Psoas muscle (tissue), 8 donors: ENCODE data around the gene SLC8A2. TPM values are rescaled to one million over a fixed set of nuclear protein-coding genes. Genes with fewer than 3 reads are reported as not detected.

Source experiments
- ATAC-seq, 4 donors: fragments of 200-7000 bp; cut with Tn5 transposase; one replicate each; pipeline ENCODE4 v1.9.1; 2020; ENCODE audit warnings: moderate library complexity in 3 of 4, mild to moderate bottlenecking in 2 of 4
- DNase-seq, 2 donors: peaks; one replicate each; pipeline ENCODE4 v3.0.0-alpha.2; 2020
- H3K27ac ChIP-seq: fragments of 200-600 bp; one replicate; pipeline ENCODE4 v1.8.0; 2022
- H3K27me3 ChIP-seq, 3 donors: fragments of 200-600 bp in 1 of 3; one replicate each; pipeline versions ENCODE4 v1.6.1 to v1.8.0; 2013 to 2022; ENCODE audit warnings: low read length in 2 of 3, mild to moderate bottlenecking in 2 of 3, moderate library complexity in 1 of 3; ENCODE audit not compliant: insufficient read depth in 3 of 3
- H3K36me3 ChIP-seq, 2 donors: fragments of 200-600 bp in 1 of 2; one replicate each; pipeline versions ENCODE4 v1.6.1 to v1.8.0; 2013 to 2022; ENCODE audit warnings: low read depth in 1 of 2, mild to moderate bottlenecking in 1 of 2, moderate library complexity in 1 of 2; ENCODE audit not compliant: insufficient read depth in 1 of 2
- H3K4me1 ChIP-seq: fragments of 200-600 bp; one replicate; pipeline ENCODE4 v1.8.0; 2022
- H3K4me3 ChIP-seq: fragments of 200-600 bp; one replicate; pipeline ENCODE4 v1.8.0; 2022; ENCODE audit warnings: mild to moderate bottlenecking
- H3K9me3 ChIP-seq: fragments of 200-600 bp; one replicate; pipeline ENCODE4 v1.8.0; 2022
- WGBS, 3 donors: extraction: QIAGEN DNeasy Blood & Tissue Kit; methylation state at CpG; one replicate each; pipeline versions ENCODE4 v1.1.6 to v1.1.7; 2013; 5-methylcytosine and 5-hydroxymethylcytosine counted together
- intact Hi-C, 2 donors: fragments of 100-400 bp; cut with DNase I; formaldehyde crosslinking; loops; one replicate each; pipeline versions ENCODE4 v1.11.0 to v1.14.2; 2022
- polyA plus RNA-seq, 3 donors: library from polyadenylated mRNA; stranded (reverse); fragments of 200-250 nt; gene quantifications; one replicate each; pipeline ENCODE4 v1.2.3, GENCODE V29; 2013
- total RNA-seq, 4 donors: library from RNA; stranded (reverse); fragmentation: NEBNext Ultra II Directional in 2 of 4; extraction: Animal tissue kit (Norgen Biotek cat#: 25700) in 2 of 4; gene quantifications; one replicate each; pipeline versions ENCODE4 v1.2.1 to v1.2.4, GENCODE V29; 2021 to 2023
- TF ChIP-seq, protein P1 (sequence below): fragments of 200-600 bp; IDR thresholded peaks from one replicate; pipeline ENCODE4 v1.8.0; 2022; ENCODE audit warnings: antibody characterized with exemption
- donor health status: healthy with polysubstance abuse.
- donor health status: DM: no; HTN: no; CAD: no; lungs with moderate emphysema.
- donor health status: Bipolar disorder and iron deficiency.
- donor health status: healthy.
- donor health status: DM: yes; HTN: yes; CAD: no.
- donor health status: DM: no; HTN: no; CAD: no.
- donor health status: DM: no; HTN: no; CAD: no.
- donor health status: DM: yes; HTN: yes; CAD: no.

The SLC8A2 gene
- total and polyA plus RNA-seq, 7 donors = 0.12 to 0.54 (median 0.19) TPM; not detected in 1

DNA sequence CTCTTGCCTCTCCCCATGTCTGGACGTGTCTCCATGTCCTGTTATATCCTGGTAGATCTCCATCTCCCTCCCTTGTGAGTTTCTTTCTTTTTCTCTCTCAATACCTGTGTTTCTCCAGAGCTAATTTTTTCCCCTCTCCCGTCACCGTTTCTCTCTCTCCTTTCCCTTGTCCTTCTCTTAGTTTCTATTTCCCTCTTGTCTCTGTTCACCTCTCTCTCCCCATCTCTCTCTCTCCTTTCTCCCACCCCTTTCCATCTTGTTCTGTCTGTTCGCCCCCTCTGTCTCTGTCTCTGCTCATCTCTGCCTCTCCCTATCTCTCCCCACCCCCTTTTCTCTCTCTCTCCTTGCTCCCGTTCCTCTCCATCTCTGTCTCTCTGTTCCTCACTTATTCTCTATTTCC, 13.0 kb downstream of the SLC8A2 start:
- H3K27me3 ChIP-seq = peaks cover 0 to 73% (median 27%) of the 10 kb centered on the region in 3 donors
- intact Hi-C loops = no loop called here
- DNase-seq (no peak), ATAC-seq (no peak)
- 23 to 28% (median 24%) methylated on average over 5 of the region's 5 CpGs for WGBS, 3 donors
- H3K4me3 ChIP-seq = no peak overlapping the region
- no peak overlapping the region for H3K27ac ChIP-seq
- peaks cover 8% of the 10 kb centered on the region for H3K9me3 ChIP-seq
- TF ChIP-seq, protein P1, sequence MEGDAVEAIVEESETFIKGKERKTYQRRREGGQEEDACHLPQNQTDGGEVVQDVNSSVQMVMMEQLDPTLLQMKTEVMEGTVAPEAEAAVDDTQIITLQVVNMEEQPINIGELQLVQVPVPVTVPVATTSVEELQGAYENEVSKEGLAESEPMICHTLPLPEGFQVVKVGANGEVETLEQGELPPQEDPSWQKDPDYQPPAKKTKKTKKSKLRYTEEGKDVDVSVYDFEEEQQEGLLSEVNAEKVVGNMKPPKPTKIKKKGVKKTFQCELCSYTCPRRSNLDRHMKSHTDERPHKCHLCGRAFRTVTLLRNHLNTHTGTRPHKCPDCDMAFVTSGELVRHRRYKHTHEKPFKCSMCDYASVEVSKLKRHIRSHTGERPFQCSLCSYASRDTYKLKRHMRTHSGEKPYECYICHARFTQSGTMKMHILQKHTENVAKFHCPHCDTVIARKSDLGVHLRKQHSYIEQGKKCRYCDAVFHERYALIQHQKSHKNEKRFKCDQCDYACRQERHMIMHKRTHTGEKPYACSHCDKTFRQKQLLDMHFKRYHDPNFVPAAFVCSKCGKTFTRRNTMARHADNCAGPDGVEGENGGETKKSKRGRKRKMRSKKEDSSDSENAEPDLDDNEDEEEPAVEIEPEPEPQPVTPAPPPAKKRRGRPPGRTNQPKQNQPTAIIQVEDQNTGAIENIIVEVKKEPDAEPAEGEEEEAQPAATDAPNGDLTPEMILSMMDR = no peak
- no peaks in the 10 kb centered on the region for H3K36me3 ChIP-seq
- no peaks in the 10 kb centered on the region for H3K4me1 ChIP-seq

DNA sequence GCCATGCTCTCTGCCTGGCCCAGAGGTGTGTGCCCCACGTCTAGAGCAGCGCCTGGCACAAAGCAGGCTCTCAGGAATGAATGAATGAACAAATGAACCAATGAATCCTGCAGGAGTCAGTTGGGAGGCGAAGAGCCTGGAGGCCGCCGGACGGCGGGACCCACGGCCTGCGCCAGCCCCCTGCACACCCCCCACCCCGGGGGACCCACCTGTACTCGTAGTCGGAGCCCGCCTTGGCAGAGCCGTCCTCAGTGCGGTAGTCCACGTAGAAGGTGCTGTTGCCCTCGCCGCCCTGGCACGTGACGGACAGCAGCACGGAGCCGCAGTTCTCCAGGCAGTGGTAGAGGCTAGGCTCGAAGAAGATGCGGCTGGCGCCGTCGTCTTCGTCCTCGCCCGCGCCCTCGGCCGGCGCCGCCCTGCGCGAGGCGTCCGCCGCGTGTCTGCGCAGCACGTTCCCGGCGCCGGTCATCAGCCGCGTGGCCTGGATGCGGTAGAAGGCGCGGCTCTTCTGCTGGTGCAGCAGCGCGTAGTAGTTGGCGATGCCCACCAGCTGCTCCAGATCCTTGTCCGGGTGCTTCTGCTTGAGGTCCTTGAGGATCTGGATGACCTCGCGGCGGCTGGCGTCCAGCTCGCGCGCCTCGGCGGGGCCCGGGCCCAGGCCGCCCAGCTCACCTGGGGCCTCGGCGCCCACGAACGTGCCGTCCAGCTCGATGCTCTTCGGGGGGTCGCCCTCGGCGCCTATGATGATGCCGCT, 14.8 kb downstream of the SLC8A2 start:
- WGBS, 3 donors = 21 to 27% (median 22%) methylated on average over 66 to 77 of the region's 77 CpGs
- H3K4me3 ChIP-seq = no peak overlapping the region
- intact Hi-C loops = no loop called here
- no peak for ATAC-seq
- no peak overlapping the region for H3K27ac ChIP-seq
- TF ChIP-seq, protein P1 = no peak
- DNase-seq = peak in 1 of 2 donors; percentile 46
- H3K4me1 ChIP-seq = no peaks in the 10 kb centered on the region
- peaks cover 8% of the 10 kb centered on the region for H3K9me3 ChIP-seq
- H3K36me3 ChIP-seq = no peaks in the 10 kb centered on the region
- H3K27me3 ChIP-seq = peaks cover 0 to 73% (median 29%) of the 10 kb centered on the region in 3 donors

DNA sequence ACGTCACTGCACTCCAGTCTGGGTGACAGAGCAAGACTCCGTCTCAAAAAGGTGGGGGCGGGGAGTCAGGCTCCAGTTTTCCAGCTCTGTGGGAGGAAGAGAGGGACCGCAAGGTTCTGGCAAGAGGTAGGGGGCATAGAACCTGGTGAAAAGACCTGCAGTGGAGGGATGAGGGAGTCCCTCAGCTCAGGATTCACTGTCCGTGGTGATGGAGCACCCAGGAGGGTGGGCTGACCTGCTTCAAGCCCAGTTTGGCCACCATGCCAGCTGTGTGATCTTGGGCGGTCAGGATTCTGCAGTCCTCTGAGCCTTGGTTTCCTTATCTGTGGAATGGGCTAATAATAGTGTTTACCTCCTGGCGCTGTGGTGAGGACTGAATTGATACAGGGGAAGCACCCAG, 21.2 kb downstream of the SLC8A2 start:
- DNase-seq (no peak), ATAC-seq (no peak)
- H3K4me3 ChIP-seq = no peak overlapping the region
- intact Hi-C loops = no loop called here
- H3K36me3 ChIP-seq = no peaks in the 10 kb centered on the region
- no peaks in the 10 kb centered on the region for H3K4me1 ChIP-seq
- no peak overlapping the region for H3K27ac ChIP-seq
- peaks cover 0 to 71% (median 18%) of the 10 kb centered on the region in 3 donors for H3K27me3 ChIP-seq
- TF ChIP-seq, protein P1 = no peak
- H3K9me3 ChIP-seq = peaks cover 2% of the 10 kb centered on the region
- 62 to 67% (median 64%) methylated on average over 7 of the region's 7 CpGs for WGBS, 3 donors

DNA sequence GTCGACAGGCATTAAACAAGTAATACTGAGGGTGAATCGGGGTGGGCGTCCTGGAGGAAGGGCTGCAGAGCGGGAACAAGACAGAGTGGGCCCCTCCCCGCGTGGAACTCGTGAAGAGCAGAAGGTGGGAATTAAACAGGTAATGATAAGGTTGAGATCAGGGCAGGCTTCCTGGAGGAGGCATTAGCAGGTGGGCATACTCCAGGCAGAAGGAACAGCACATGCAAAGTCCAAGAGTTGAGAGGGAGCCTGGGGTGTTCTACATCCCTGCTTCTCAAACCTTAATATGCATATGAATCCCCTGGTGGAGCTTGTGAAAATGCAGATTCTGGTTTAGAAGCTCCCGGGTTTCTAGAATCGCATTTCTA, 23.3 kb downstream of the SLC8A2 start:
- DNase-seq (peak in 1 of 2 donors; percentile 18), ATAC-seq (no peak)
- Histone ChIP-seq H3K27ac (no peak overlapping the region), H3K36me3 (no peaks in the 10 kb centered on the region), H3K4me3 (no peak overlapping the region), H3K9me3 (no peaks in the 10 kb centered on the region), H3K27me3 (peaks cover 0 to 84% (median 24%) of the 10 kb centered on the region in 3 donors), H3K4me1 (no peaks in the 10 kb centered on the region)
- TF ChIP-seq, protein P1 = no peak
- WGBS, 3 donors = 18 to 25% (median 25%) methylated on average over 9 of the region's 9 CpGs
- intact Hi-C loops = no loop called here
